Activated CD8-positive, alpha-beta T cell treated with anti-CD3 and anti-CD28 coated beads, Interleukin-2, amount 10 ng/mL, durations not matched to agents 7 days and 5 days (primary cell): ENCODE data around the gene TTC7B. TPM values are rescaled to one million over a fixed set of nuclear protein-coding genes. Genes with fewer than 3 reads are reported as not detected.
"Not testable (repeated sequence)": the region's sequence is repeated elsewhere in the genome, so short reads cannot be mapped to it uniquely, and the experiment has no call there.

Experiments used
- ATAC-seq: fragments of 150-1000 bp; cut with Tn5 transposase; one replicate; pipeline ENCODE4 v1.10.0; 2021; ENCODE audit warnings: moderate library complexity
- CTCF ChIA-PET: fragments of 350-600 bp; sonication (Branson Sonifier 250); formaldehyde crosslinking; loops from one replicate; lab custom pipeline; 2021; ENCODE audit warnings: antibody characterized with exemption; lab: Charles Lee
- POLR2A ChIA-PET: fragments of 350-600 bp; sonication (Branson Sonifier 250); formaldehyde crosslinking; loops from one replicate; lab custom pipeline; 2021; ENCODE audit warnings: antibody characterized with exemption; lab: Charles Lee
- DNase-seq: peaks from one replicate; pipeline ENCODE4 v3.0.0-alpha.2; 2020
- H3K27ac Mint-ChIP-seq: one replicate; pipeline ENCODE4 v1.8.0; 2021; ENCODE audit warnings: mild to moderate bottlenecking, mixed read lengths
- H3K27me3 Mint-ChIP-seq: one replicate; pipeline ENCODE4 v1.8.0; 2021; ENCODE audit warnings: low read depth, mixed read lengths
- H3K36me3 Mint-ChIP-seq: one replicate; pipeline ENCODE4 v1.8.0; 2021; ENCODE audit warnings: low read depth, mixed read lengths
- H3K4me1 Mint-ChIP-seq: one replicate; pipeline ENCODE4 v1.8.0; 2021; ENCODE audit warnings: low read depth, mixed read lengths
- H3K4me3 Mint-ChIP-seq: one replicate; pipeline ENCODE4 v1.8.0; 2021; ENCODE audit warnings: mild to moderate bottlenecking, mixed read lengths
- H3K9me3 Mint-ChIP-seq: one replicate; pipeline ENCODE4 v1.8.0; 2022; ENCODE audit warnings: mixed read lengths; ENCODE audit not compliant: insufficient read depth
- total RNA-seq, 2 experiments: library from RNA; stranded (reverse); gene quantifications; one replicate each; pipeline ENCODE4 v1.2.3, GENCODE V29; 2021

The TTC7B gene, protein sequence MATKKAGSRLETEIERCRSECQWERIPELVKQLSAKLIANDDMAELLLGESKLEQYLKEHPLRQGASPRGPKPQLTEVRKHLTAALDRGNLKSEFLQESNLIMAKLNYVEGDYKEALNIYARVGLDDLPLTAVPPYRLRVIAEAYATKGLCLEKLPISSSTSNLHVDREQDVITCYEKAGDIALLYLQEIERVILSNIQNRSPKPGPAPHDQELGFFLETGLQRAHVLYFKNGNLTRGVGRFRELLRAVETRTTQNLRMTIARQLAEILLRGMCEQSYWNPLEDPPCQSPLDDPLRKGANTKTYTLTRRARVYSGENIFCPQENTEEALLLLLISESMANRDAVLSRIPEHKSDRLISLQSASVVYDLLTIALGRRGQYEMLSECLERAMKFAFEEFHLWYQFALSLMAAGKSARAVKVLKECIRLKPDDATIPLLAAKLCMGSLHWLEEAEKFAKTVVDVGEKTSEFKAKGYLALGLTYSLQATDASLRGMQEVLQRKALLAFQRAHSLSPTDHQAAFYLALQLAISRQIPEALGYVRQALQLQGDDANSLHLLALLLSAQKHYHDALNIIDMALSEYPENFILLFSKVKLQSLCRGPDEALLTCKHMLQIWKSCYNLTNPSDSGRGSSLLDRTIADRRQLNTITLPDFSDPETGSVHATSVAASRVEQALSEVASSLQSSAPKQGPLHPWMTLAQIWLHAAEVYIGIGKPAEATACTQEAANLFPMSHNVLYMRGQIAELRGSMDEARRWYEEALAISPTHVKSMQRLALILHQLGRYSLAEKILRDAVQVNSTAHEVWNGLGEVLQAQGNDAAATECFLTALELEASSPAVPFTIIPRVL
- 1 to 10 TPM; 5.3 to 6.8 TPM for total RNA-seq

DNA sequence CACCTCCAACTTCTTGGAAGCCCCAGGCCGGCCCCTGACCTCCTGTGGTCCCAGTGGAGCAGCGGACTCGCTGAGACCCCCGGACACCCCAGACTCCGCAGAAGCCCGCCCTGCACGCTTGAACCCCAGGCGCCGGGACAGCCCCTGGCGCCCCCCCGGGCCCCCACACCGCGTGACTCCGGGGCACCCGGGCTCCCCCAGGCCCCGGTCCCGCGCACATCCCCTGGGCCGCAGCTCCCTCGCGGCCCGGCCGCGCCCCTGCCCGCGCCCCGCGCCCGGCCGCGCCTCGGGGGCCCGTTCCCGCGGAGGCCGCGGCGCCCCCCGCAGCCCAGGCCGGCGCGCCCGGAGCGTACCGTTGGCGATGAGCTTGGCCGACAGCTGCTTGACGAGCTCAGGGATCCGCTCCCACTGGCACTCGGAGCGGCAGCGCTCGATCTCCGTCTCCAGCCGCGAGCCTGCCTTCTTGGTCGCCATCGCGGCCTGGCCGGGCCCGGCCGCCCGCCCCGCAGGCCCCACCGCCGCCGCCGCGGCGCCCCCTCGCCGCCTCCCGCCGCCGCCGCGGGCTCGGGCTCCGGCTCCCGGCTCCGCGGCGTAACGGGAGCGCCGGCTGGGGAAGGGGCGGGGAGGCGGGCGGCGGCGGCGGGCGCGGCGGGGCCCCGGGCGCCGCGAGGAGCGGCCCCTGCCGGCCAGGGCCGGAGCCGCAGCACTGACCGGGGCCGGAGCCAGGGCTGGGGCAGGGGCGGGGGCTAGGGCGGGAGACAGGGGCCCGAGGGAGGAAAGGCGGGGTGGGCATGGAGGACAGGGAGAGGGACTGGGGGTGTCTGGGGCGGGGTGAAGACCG, at the start of gene TTC7B:
Gene TTC7B (minus strand): TSS at position 609 of the 841 bp plus-strand sequence. CDS start 135 bp downstream, at position 474.
- Mint-ChIP-seq H3K27ac (no peak within 1 kb of the TSS), H3K4me3 (peak within 1 kb of the TSS; percentile 73), H3K4me1 (peaks cover 14% of the 10 kb centered on the region), H3K36me3 (no peaks in the 10 kb centered on the region), H3K27me3 (peaks cover 24% of the 10 kb centered on the region), H3K9me3 (no peaks in the 10 kb centered on the region)
- ChIA-PET POLR2A (no interaction called here), CTCF (interaction anchor here (0.6 to 2.2 kb wide), 4 partner anchors 53 to 78 kb away, joined by 3 to 7 read pairs (median 4); no protein-coding TSS in a partner anchor)
- DNase-seq, result peak; percentile 26
- ATAC-seq, result peak; percentile 67

DNA sequence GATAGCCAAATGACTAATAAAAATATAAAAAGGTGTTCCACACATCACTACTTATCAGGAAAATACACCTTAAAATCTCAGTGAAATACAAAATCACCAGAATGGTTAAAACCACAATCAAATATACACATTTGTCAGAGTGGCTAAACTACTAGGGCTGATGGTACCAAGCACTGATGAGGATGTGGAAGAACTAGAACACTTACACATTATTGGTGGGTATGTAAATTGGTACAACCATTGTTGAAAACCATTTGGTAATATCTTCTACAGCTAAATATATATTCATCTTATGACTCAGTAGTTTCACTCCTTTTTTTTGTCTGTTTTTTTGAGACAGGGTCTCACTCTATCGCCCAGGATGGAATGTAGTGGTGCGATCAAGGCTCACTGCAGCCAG, 48.5 kb upstream of the TTC7B start:
- Mint-ChIP-seq H3K27me3 (no peaks in the 10 kb centered on the region), H3K9me3 (no peaks in the 10 kb centered on the region), H3K36me3 (peaks cover 32% of the 10 kb centered on the region), H3K4me1 (no peaks in the 10 kb centered on the region), H3K27ac (no peak overlapping the region), H3K4me3 (no peak overlapping the region)
- ChIA-PET POLR2A (no interaction called here), CTCF (interaction anchor here (0.7 to 1.8 kb wide), 2 partner anchors 22 to 38 kb away, joined by 3 to 10 read pairs; no protein-coding TSS in a partner anchor)
- no peak for ATAC-seq
- no peak for DNase-seq

GRCh38 chr14:90858511-90858910, 42.3 kb upstream of the TTC7B start:
- no peak overlapping the region for H3K4me3 Mint-ChIP-seq
- DNase-seq (no peak), ATAC-seq (no peak)
- ChIA-PET POLR2A (interaction anchor here (1.0 kb wide), 1 partner anchor 14 kb away, joined by 3 read pairs; no protein-coding TSS in a partner anchor), CTCF (interaction anchor here (0.9 to 1.0 kb wide), 3 partner anchors 33 to 315 kb away, joined by 3 read pairs; no protein-coding TSS in a partner anchor)
- H3K4me1 Mint-ChIP-seq, result peaks cover 3% of the 10 kb centered on the region
- H3K27me3 Mint-ChIP-seq, result no peaks in the 10 kb centered on the region
- H3K36me3 Mint-ChIP-seq, result peaks cover 15% of the 10 kb centered on the region
- H3K9me3 Mint-ChIP-seq, result no peaks in the 10 kb centered on the region
- no peak overlapping the region for H3K27ac Mint-ChIP-seq

GRCh38 chr14:90857866-90858265, 41.6 kb upstream of the TTC7B start:
- ChIA-PET POLR2A (interaction anchor here (0.5 to 1.0 kb wide), 2 partner anchors 13 to 24 kb away, joined by 3 read pairs; no protein-coding TSS in a partner anchor), CTCF (interaction anchor here (1.0 kb wide), 2 partner anchors 32 to 315 kb away, joined by 3 read pairs; no protein-coding TSS in a partner anchor)
- ATAC-seq (no peak), DNase-seq (no peak)
- no peaks in the 10 kb centered on the region for H3K27me3 Mint-ChIP-seq
- H3K4me1 Mint-ChIP-seq, result peaks cover 3% of the 10 kb centered on the region
- H3K4me3 Mint-ChIP-seq, result no peak overlapping the region
- H3K36me3 Mint-ChIP-seq, result peaks cover 15% of the 10 kb centered on the region
- H3K27ac Mint-ChIP-seq, result no peak overlapping the region
- H3K9me3 Mint-ChIP-seq, result no peaks in the 10 kb centered on the region

DNA sequence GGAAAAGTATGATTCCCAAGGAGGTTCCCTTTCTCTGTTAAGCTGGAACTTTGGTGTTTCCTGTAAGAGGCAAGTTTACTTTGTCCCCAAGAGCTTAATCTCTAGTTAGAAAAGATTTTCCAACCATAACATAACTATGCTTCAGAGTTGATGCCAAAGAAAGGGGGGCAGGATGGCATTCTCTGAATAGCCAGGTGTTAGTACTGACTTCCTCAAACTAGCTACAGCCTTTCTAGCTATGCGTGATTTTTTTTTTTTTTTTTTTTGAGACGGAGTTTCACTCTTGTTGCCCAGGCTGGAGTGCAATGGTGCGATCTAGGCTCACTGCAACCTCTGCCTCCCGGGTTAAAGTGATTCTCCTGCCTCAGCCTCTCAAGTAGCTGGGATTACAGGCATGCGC, 39.9 kb upstream of the TTC7B start:
- H3K36me3 Mint-ChIP-seq, H3K27me3 Mint-ChIP-seq, H3K27ac Mint-ChIP-seq, POLR2A ChIA-PET, DNase-seq, H3K4me3 Mint-ChIP-seq, H3K4me1 Mint-ChIP-seq, ATAC-seq, H3K9me3 Mint-ChIP-seq, CTCF ChIA-PET: not testable (repeated sequence)

- peaks cover 2% of the 10 kb centered on the region for H3K36me3 Mint-ChIP-seq
- H3K4me1 Mint-ChIP-seq, result no peaks in the 10 kb centered on the region
- DNase-seq (no peak), ATAC-seq (no peak)
- H3K4me3 Mint-ChIP-seq, result no peak overlapping the region
- no peak overlapping the region for H3K27ac Mint-ChIP-seq
- ChIA-PET POLR2A (no interaction called here), CTCF (no interaction called here)
- H3K27me3 Mint-ChIP-seq, result no peaks in the 10 kb centered on the region
- no peaks in the 10 kb centered on the region for H3K9me3 Mint-ChIP-seq
These were observed 36.9 kb upstream of the TTC7B start for GRCh38 chr14:90853116-90853515.

GRCh38 chr14:90851327-90852036, 35.3 kb upstream of the TTC7B start:
- peaks cover 6% of the 10 kb centered on the region for H3K36me3 Mint-ChIP-seq
- no peaks in the 10 kb centered on the region for H3K4me1 Mint-ChIP-seq
- no peaks in the 10 kb centered on the region for H3K9me3 Mint-ChIP-seq
- CTCF ChIA-PET, result no interaction called here
- POLR2A ChIA-PET, result no interaction called here
- DNase-seq (no peak), ATAC-seq (no peak)
- no peak overlapping the region for H3K27ac Mint-ChIP-seq
- H3K4me3 Mint-ChIP-seq, result no peak overlapping the region
- H3K27me3 Mint-ChIP-seq, result no peaks in the 10 kb centered on the region

DNA sequence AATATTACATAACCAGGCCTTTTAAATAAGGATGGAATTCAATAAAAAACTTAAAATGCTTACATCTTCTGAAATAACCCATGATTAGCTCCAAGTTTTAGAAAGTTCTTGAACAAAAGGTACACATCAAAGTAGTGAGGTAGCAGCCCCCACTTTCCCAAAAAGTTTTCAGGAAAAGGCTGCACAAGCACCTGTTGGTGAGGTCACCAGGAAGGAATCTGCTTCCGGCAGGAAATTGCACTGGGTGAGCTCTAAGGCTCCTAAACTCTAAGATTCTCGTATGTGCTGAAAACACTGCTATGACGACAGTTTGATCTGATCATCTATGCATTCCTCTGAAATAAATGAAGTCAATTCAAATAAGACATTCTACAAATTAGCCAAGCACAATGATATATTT, 34.3 kb upstream of the TTC7B start:
- ATAC-seq, result no peak
- ChIA-PET CTCF (no interaction called here), POLR2A (no interaction called here)
- Mint-ChIP-seq H3K27me3 (no peaks in the 10 kb centered on the region), H3K36me3 (peaks cover 6% of the 10 kb centered on the region), H3K27ac (no peak overlapping the region), H3K4me3 (no peak overlapping the region), H3K4me1 (no peaks in the 10 kb centered on the region), H3K9me3 (no peaks in the 10 kb centered on the region)
- DNase-seq, result no peak

- H3K4me3 Mint-ChIP-seq, result no peak overlapping the region
- ATAC-seq (no peak), DNase-seq (no peak)
- no peaks in the 10 kb centered on the region for H3K9me3 Mint-ChIP-seq
- no peaks in the 10 kb centered on the region for H3K27me3 Mint-ChIP-seq
- H3K36me3 Mint-ChIP-seq, result peaks cover 6% of the 10 kb centered on the region
- ChIA-PET POLR2A (no interaction called here), CTCF (no interaction called here)
- H3K27ac Mint-ChIP-seq, result no peak overlapping the region
- H3K4me1 Mint-ChIP-seq, result no peaks in the 10 kb centered on the region
These were observed 33.7 kb upstream of the TTC7B start for GRCh38 chr14:90849787-90850444.

- Mint-ChIP-seq H3K4me3 (no peak overlapping the region), H3K4me1 (peaks cover 5% of the 10 kb centered on the region), H3K9me3 (no peaks in the 10 kb centered on the region), H3K36me3 (peaks cover 6% of the 10 kb centered on the region), H3K27me3 (no peaks in the 10 kb centered on the region), H3K27ac (no peak overlapping the region)
- no peak for DNase-seq
- POLR2A ChIA-PET, result no interaction called here
- CTCF ChIA-PET, result no interaction called here
- ATAC-seq, result no peak
These were observed 32.9 kb upstream of the TTC7B start for GRCh38 chr14:90848944-90849731.
